Measurements from ENCODE around the gene CCDC127. TPM values are rescaled to one million over a fixed set of nuclear protein-coding genes. Genes with fewer than 3 reads are reported as not detected.
"Not testable (repeated sequence)": the region's sequence is repeated elsewhere in the genome, so short reads cannot be mapped to it uniquely, and the experiment has no call there.

Gene CCDC127
- polyA plus RNA-seq: 1 to 10 TPM; 1.7 to 4.3 (median 2.4) TPM

- WGBS, 3 donors: 1% methylated on average over 68 to 75 of the region's 75 CpGs
- H3K27ac ChIP-seq (ENCODE audit: low read depth, low read length): not testable (repeated sequence)
Measured at GRCh38 chr5:217494-218456, at the start of gene CCDC127, which contains the start of gene SDHA. Gene CCDC127, minus strand, starts transcription at chr5:218153. Its CDS starts 1,304 bp downstream, at chr5:216849. Gene SDHA, plus strand, starts transcription at chr5:218320. Its CDS starts 36 bp downstream, at chr5:218356.

DNA sequence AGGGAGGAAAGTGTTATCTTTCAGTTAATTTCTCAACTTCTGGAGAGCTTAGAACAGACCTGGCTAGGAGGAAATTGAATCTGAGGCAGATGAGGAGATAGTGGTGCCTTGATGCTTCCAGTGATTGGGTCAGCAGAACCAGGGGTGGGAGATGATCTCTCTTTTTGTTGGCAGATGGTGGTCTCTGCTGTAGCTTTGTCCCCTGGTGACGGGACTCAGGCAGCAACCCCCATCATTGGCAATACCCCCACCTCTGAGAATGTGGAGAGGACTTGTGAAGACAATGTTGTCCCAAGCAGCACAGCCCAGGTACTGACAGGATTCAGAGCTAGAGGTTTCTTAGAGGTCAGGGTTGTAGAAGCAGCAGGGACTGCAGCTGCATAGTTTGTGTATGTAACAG lies 49.8 kb upstream of the CCDC127 start:
- no peak overlapping the region for H3K27ac ChIP-seq (ENCODE audit: low read depth, low read length)
- 72 to 92% (median 92%) methylated on average over 1 of the region's 1 CpG for WGBS, 3 donors

GRCh38 chr5:266311-267026 lies 48.5 kb upstream of the CCDC127 start:
- WGBS, 3 donors: 78 to 95% (median 83%) methylated on average over 19 of the region's 19 CpGs
- not testable (repeated sequence) for H3K27ac ChIP-seq (ENCODE audit: low read depth, low read length)

GRCh38 chr5:264338-264737 lies 46.4 kb upstream of the CCDC127 start:
- no peak overlapping the region for H3K27ac ChIP-seq (ENCODE audit: low read depth, low read length)
- WGBS, 3 donors: 68 to 84% (median 84%) methylated on average over 8 to 10 of the region's 10 CpGs

DNA sequence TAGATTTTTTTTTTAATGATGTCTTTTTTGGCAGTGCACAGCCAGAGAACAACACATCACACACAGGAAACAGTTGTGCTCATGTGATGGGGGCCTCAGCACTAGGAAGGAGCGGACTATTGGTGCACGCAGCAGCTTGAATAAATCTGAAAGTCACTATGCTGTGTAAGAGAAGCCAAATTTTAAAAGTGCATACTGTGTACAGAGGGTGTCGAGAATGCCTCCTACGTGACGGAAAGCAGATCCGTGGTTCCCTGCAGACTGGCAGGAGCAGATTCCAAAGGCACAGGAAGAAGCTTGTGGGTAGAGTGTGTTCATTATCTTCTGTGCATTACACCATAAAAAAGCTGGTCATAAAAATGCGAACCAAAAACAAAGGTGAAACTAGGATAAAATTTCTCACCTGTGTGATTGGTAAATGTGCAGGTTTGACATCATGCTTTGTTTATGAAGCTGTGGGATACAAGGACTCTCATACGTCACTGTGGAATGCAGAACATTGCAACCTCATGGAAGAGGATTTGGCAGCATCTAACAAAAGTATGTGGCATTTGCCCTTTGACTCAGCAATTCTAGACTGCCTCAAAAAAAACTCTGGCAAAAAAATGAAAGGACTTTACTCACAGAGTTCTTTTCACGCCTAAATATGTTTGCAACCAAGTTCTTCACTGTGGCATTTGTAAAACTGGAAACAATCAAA lies 45.5 kb upstream of the CCDC127 start:
- not testable (repeated sequence) for H3K27ac ChIP-seq (ENCODE audit: low read depth, low read length)
- 63 to 80% (median 64%) methylated on average over 9 of the region's 9 CpGs for WGBS, 3 donors

DNA sequence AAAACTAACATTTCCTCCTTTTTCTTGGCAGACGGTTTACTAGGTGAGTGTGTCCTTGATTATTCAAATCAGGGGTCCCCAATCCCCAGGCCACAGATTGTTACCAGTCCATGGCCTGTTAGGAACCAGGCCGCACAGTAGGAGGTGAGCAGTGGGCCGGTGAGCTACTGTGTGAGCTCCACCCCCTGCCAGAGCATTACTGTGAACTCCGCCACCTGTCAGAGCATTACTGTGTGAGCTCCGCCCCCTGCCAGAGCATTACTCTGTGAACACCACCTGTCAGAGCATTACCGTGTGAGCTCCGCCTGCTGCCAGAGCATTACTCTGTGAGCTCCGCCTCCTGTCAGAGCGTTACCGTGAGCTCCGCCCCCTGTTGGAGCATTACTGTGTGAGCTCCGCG lies 39.2 kb upstream of the CCDC127 start:
- 55 to 97% (median 85%) methylated on average over 10 to 13 of the region's 13 CpGs for WGBS, 3 donors
- no peak overlapping the region for H3K27ac ChIP-seq (ENCODE audit: low read depth, low read length)

GRCh38 chr5:256347-256746 lies 38.4 kb upstream of the CCDC127 start:
- 63 to 96% (median 84%) methylated on average over 8 of the region's 8 CpGs for WGBS, 3 donors

GRCh38 chr5:255116-255515 lies 37.2 kb upstream of the CCDC127 start:
- 79 to 96% (median 83%) methylated on average over 7 of the region's 7 CpGs for WGBS, 3 donors

More at GRCh38 chr5:256347-256746, 38.4 kb upstream of the CCDC127 start:
- not testable (repeated sequence) for H3K27ac ChIP-seq (ENCODE audit: low read depth, low read length)

GRCh38 chr5:254322-254721 lies 36.4 kb upstream of the CCDC127 start:
- H3K27ac ChIP-seq (ENCODE audit: low read depth, low read length): not testable (repeated sequence)
- 88 to 98% (median 94%) methylated on average over 10 to 13 of the region's 15 CpGs for WGBS, 3 donors

More at GRCh38 chr5:255116-255515, 37.2 kb upstream of the CCDC127 start:
- not testable (repeated sequence) for H3K27ac ChIP-seq (ENCODE audit: low read depth, low read length)

DNA sequence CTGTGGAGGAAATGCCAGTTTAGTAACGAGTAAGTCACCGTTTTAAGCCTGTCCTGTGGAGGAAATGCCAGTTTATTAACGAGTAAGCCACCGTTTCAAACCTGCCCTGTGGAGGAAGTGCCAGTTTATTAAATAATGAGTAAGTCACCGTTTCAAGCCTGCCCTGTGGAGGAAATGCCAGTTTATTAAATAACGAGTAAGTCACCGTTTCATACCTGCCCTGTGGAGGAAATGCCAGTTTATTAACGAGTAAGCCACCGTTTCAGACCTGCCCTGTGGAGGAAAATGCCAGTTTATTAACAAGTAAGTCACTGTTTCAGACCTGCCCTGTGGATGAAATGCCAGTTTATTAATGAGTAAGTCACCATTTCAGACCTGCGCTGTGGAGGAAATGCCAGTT lies 34.6 kb upstream of the CCDC127 start:
- H3K27ac ChIP-seq (ENCODE audit: low read depth, low read length): no peak overlapping the region
- WGBS, 3 donors: 46 to 68% (median 50%) methylated on average over 10 of the region's 10 CpGs

GRCh38 chr5:251975-252374 lies 34.0 kb upstream of the CCDC127 start:
- H3K27ac ChIP-seq (ENCODE audit: low read depth, low read length): not testable (repeated sequence)
- 37 to 59% (median 43%) methylated on average over 11 of the region's 11 CpGs for WGBS, 3 donors

- WGBS, 3 donors: 58 to 67% (median 65%) methylated on average over 8 of the region's 8 CpGs
- H3K27ac ChIP-seq (ENCODE audit: low read depth, low read length): not testable (repeated sequence)
Measured at GRCh38 chr5:251538-251937, 33.6 kb upstream of the CCDC127 start.

- WGBS, 3 donors: 92 to 94% (median 93%) methylated on average over 7 to 9 of the region's 12 CpGs
- H3K27ac ChIP-seq (ENCODE audit: low read depth, low read length): not testable (repeated sequence)
Measured at GRCh38 chr5:251016-251415, 33.1 kb upstream of the CCDC127 start.

DNA sequence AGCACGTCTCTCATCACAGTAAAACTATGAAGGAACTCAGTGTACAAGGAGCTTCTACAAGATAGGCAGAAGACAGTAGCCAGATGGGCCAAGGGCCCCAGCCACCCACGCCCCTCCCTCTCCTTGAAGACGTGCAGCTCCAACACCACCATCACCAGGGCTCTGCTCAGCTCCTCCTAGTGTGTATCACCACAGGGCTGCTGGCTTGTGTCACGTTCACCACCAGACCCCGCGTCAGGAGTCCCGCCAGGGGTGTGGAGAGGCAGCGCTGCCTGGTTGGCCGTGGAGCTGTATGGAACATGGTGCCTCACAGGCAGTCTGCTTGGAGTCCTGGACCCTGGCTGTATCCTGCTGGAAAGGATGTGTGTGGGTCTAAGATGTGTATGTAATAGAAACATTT lies 32.4 kb upstream of the CCDC127 start:
- 76 to 96% (median 89%) methylated on average over 3 to 9 of the region's 9 CpGs for WGBS, 3 donors
- H3K27ac ChIP-seq (ENCODE audit: low read depth, low read length): not testable (repeated sequence)

DNA sequence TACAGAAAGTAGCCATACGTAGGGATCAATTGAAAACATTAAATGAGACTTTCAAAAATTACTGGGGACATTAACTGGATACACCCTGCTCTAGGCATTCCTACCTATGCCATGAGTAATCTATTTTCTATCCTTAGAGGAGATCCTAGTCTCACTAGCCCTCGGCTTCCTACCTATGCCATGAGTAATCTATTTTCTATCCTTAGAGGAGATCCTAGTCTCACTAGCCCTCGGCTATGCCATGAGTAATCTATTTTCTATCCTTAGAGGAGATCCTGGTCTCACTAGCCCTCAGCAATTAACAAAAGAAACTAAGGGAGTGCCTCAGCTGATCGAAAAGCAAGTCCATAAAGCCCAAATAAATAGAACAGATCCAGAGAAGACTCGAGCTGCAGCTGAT lies 27.8 kb upstream of the CCDC127 start:
- WGBS, 3 donors: 88 to 97% (median 92%) methylated on average over 5 of the region's 5 CpGs
- not testable (repeated sequence) for H3K27ac ChIP-seq (ENCODE audit: low read depth, low read length)

DNA sequence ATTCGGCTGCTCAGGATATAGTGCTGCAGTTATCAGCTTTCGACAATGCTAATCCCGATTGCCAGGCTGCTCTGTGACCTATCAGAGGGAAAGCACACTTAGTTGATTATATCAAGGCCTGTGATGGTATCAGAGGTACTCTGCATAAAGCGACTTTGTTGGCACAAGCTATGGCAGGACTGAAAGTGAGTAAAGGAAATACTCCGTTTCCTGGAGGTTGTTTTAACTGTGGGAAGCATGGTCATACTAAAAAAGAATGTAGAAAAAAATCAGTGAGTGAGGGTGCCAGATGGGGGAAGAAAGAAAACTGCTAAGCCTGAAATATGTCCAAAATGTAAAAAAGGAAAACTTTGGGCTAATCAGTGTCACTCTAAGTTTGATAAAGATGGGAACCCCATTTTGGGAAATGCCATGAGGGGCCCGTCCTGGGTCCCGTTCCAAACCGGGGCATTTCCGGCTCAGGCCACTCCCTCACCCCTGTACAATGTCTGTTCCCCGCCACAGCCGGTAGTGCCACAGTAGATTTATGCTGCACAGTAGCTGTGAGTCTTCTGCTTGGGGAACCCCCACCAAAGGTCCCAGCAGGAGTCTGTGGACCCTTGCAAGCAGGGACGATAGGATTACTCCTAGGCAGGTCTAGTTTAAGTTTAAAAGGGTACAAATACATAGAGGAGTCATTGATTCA lies 25.9 kb upstream of the CCDC127 start:
- not testable (repeated sequence) for H3K27ac ChIP-seq (ENCODE audit: low read depth, low read length)
- 44 to 81% (median 55%) methylated on average over 12 of the region's 12 CpGs for WGBS, 3 donors

- 89 to 95% (median 90%) methylated on average over 13 of the region's 13 CpGs for WGBS, 3 donors
- not testable (repeated sequence) for H3K27ac ChIP-seq (ENCODE audit: low read depth, low read length)
Measured at GRCh38 chr5:241045-241669, 23.2 kb upstream of the CCDC127 start.

DNA sequence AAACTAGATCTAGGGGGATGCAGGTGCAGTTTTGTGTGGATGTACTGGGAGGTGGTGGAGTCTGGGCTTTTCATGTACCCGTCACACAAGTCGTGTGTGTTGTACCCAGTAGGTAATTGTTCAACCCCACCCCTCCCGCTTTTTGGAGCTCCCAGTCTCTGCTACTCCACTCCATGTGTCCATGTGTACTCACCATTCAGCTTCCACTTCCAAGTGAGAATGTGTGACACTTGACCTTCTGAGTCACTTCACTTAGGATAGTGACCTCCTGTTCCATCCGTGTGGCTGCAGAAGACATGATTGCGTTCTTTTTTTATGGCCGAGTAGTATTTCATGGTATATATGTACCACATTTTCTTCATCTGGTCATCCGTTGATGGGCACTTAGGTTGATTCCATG lies 22.6 kb upstream of the CCDC127 start:
- H3K27ac ChIP-seq (ENCODE audit: low read depth, low read length): not testable (repeated sequence)
- 96 to 97% (median 97%) methylated on average over 7 of the region's 7 CpGs for WGBS, 3 donors
